Spleen (tissue), 11 donors: Measurements from ENCODE around the gene ECM2. TPM values are rescaled to one million over a fixed set of nuclear protein-coding genes. Genes with fewer than 3 reads are reported as not detected.

Source experiments
- DNase-seq: peaks from one replicate; pipeline ENCODE4 v3.0.0-alpha.2; 2020
- H3K27ac ChIP-seq, 8 donors: fragments of 200-600 bp; sonication (generic) in 7 of 8; 1 replicate in 4 of 8; 2 replicates in 4 of 8; pipeline versions ENCODE4 v1.5.0 to v1.8.0; 2016 to 2021; ENCODE audit warnings: inconsistent platforms in 4 of 8, mild to moderate bottlenecking in 4 of 8, moderate library complexity in 1 of 8
- H3K27me3 ChIP-seq, 7 donors: fragments of 200-600 bp; sonication (generic) in 6 of 7; replicated peaks in 1 of 7; 1 replicate in 4 of 7; 2 replicates in 3 of 7; pipeline versions ENCODE4 v1.5.0 to v1.8.0; 2016 to 2021; ENCODE audit warnings: inconsistent platforms in 3 of 7, mild to moderate bottlenecking in 1 of 7
- H3K36me3 ChIP-seq, 6 donors: fragments of 200-600 bp; sonication (generic) in 5 of 6; 1 replicate in 4 of 6; 2 replicates in 2 of 6; pipeline versions ENCODE4 v1.5.0 to v1.8.0; 2016 to 2021; ENCODE audit warnings: inconsistent platforms in 2 of 6
- H3K4me1 ChIP-seq, 6 donors: fragments of 200-600 bp; sonication (generic) in 5 of 6; 1 replicate in 3 of 6; 2 replicates in 3 of 6; pipeline versions ENCODE4 v1.5.0 to v1.8.0; 2016 to 2021; ENCODE audit warnings: inconsistent platforms in 3 of 6
- H3K4me3 ChIP-seq, 8 donors: fragments of 200-600 bp; sonication (generic) in 7 of 8; 1 replicate in 4 of 8; 2 replicates in 4 of 8; pipeline versions ENCODE4 v1.5.0 to v1.8.0; 2016 to 2021; ENCODE audit warnings: inconsistent platforms in 4 of 8, mild to moderate bottlenecking in 4 of 8, moderate library complexity in 2 of 8
- H3K9me3 ChIP-seq, 8 donors: fragments of 200-600 bp; sonication (generic) in 7 of 8; 1 replicate in 4 of 8; 2 replicates in 4 of 8; pipeline versions ENCODE4 v1.5.0 to v1.8.0; 2016 to 2021; ENCODE audit warnings: inconsistent platforms in 4 of 8
- CTCF ChIP-seq, 11 experiments: fragments of 200-600 bp in 7 of 11; fragments of 450-650 bp in 4 of 11; sonication (generic) in 4 of 11; IDR thresholded peaks in 8 of 11; conservative IDR thresholded peaks in 3 of 11; 1 replicate in 7 of 11; 2 replicates in 4 of 11; pipeline versions ENCODE4 v1.4.0 to v1.8.0; 2016 to 2021; ENCODE audit warnings: antibody characterized with exemption in 11 of 11, inconsistent platforms in 4 of 11, mild to moderate bottlenecking in 1 of 11
- POLR2A ChIP-seq, 3 donors: fragments of 450-650 bp; IDR thresholded peaks; one replicate each; pipeline ENCODE4 v1.5.1; 2017; ENCODE audit warnings: antibody characterized with exemption in 3 of 3, mild to moderate bottlenecking in 1 of 3
- POLR2AphosphoS5 ChIP-seq, 3 donors: sonication (generic); formaldehyde crosslinking; IDR thresholded peaks; one replicate each; pipeline ENCODE4 v1.5.1; 2017; ENCODE audit warnings: antibody characterized with exemption in 3 of 3
- WGBS, 5 donors: extraction: QIAGEN DNeasy Blood & Tissue Kit in 3 of 5; methylation state at CpG; one replicate each; pipeline versions ENCODE4 v1.1.5 to v1.1.7; 2013 to 2018; 5-methylcytosine and 5-hydroxymethylcytosine counted together
- intact Hi-C: fragments of 100-400 bp; cut with DNase I; formaldehyde crosslinking; loops from one replicate; pipeline ENCODE4 v1.15.0; 2023; ENCODE audit warnings: low total_unique reads
- polyA plus RNA-seq, 3 donors: library from polyadenylated mRNA; stranded (reverse); fragments of 200-250 nt; gene quantifications; one replicate each; pipeline ENCODE4 v1.2.1, GENCODE V29; 2013
- total RNA-seq, 7 donors: library from RNA; depleted of rRNA in 3 of 7; stranded (reverse); fragments of >200 nt in 3 of 7; fragmentation: NEBNext Ultra II Directional in 4 of 7; extraction: Animal tissue kit (Norgen Biotek cat#: 25700) in 4 of 7; gene quantifications; one replicate each; pipeline versions ENCODE4 v1.1.0 to v1.2.1, GENCODE V29; 2016 to 2021
- donor health status: healthy with polysubstance abuse.
- donor health status: DM: no; HTN: no; CAD: no; lungs with moderate emphysema.
- donor health status: DM: no; HTN: no; CAD: no.
- donor health status: Bipolar disorder and iron deficiency.
- donor health status: healthy.
- donor health status: DM: no; HTN: no; CAD: no.
- donor health status: DM: yes; HTN: yes; CAD: no.

ECM2 gene
- total and polyA plus RNA-seq, 10 donors, result 0.22 to 1.7 (median 0.47) TPM; not detected in 2

GRCh38 chr9:92507005-92507404 lies 28.8 kb downstream of the ECM2 start:
- Histone ChIP-seq H3K27ac (no peak overlapping the region), H3K4me1 (no peaks in the 10 kb centered on the region), H3K36me3 (no peaks in the 10 kb centered on the region), H3K27me3 (no peaks in the 10 kb centered on the region), H3K4me3 (no peak overlapping the region), H3K9me3 (no peaks in the 10 kb centered on the region)
- 83 to 100% (median 83%) methylated on average over 2 of the region's 2 CpGs for WGBS, 5 donors
- TF ChIP-seq POLR2AphosphoS5 (IDR thresholded peaks at IDR 0.05) (no peak), CTCF (IDR thresholded peaks at IDR 0.05 in 8 of 11, conservative IDR thresholded peaks at IDR 0.05 in 3 of 11) (no peak), POLR2A (IDR thresholded peaks at IDR 0.05) (no peak)
- DNase-seq, result no peak
- intact Hi-C loops, result no loop called here

- WGBS, 5 donors, result 75 to 87% (median 79%) methylated on average over 3 of the region's 3 CpGs
- H3K36me3 ChIP-seq, result no peaks in the 10 kb centered on the region
- intact Hi-C loops, result no loop called here
- H3K27me3 ChIP-seq, result no peaks in the 10 kb centered on the region
- H3K9me3 ChIP-seq, result no peaks in the 10 kb centered on the region
- no peak for DNase-seq
- no peak overlapping the region for H3K4me3 ChIP-seq
- H3K4me1 ChIP-seq, result no peaks in the 10 kb centered on the region
- H3K27ac ChIP-seq, result no peak overlapping the region
- TF ChIP-seq POLR2AphosphoS5 (IDR thresholded peaks at IDR 0.05) (no peak), CTCF (IDR thresholded peaks at IDR 0.05 in 8 of 11, conservative IDR thresholded peaks at IDR 0.05 in 3 of 11) (no peak), POLR2A (IDR thresholded peaks at IDR 0.05) (no peak)
Measured at GRCh38 chr9:92506184-92506857, 29.5 kb downstream of the ECM2 start.

- Histone ChIP-seq H3K4me1 (no peaks in the 10 kb centered on the region), H3K36me3 (no peaks in the 10 kb centered on the region), H3K27ac (no peak overlapping the region), H3K9me3 (no peaks in the 10 kb centered on the region), H3K27me3 (no peaks in the 10 kb centered on the region), H3K4me3 (no peak overlapping the region)
- intact Hi-C loops, result no loop called here
- 92 to 98% (median 96%) methylated on average over 2 of the region's 2 CpGs for WGBS, 5 donors
- TF ChIP-seq POLR2A (IDR thresholded peaks at IDR 0.05), result no peak
- TF ChIP-seq CTCF (IDR thresholded peaks at IDR 0.05 in 8 of 11, conservative IDR thresholded peaks at IDR 0.05 in 3 of 11), result no peak
- no peak for TF ChIP-seq POLR2AphosphoS5 (IDR thresholded peaks at IDR 0.05)
- no peak for DNase-seq
Measured at GRCh38 chr9:92504881-92505280, 30.9 kb downstream of the ECM2 start.

GRCh38 chr9:92503156-92503555 lies 32.6 kb downstream of the ECM2 start:
- intact Hi-C loops, result no loop called here
- Histone ChIP-seq H3K36me3 (no peaks in the 10 kb centered on the region), H3K4me1 (no peaks in the 10 kb centered on the region), H3K4me3 (no peak overlapping the region), H3K27ac (no peak overlapping the region), H3K27me3 (no peaks in the 10 kb centered on the region), H3K9me3 (no peaks in the 10 kb centered on the region)
- WGBS, 5 donors, result 75 to 96% (median 79%) methylated on average over 2 of the region's 2 CpGs
- TF ChIP-seq CTCF (IDR thresholded peaks at IDR 0.05 in 8 of 11, conservative IDR thresholded peaks at IDR 0.05 in 3 of 11), result no peak
- no peak for TF ChIP-seq POLR2AphosphoS5 (IDR thresholded peaks at IDR 0.05)
- TF ChIP-seq POLR2A (IDR thresholded peaks at IDR 0.05), result no peak
- DNase-seq, result no peak
